Esophagus muscularis mucosa (tissue), 4 donors: ENCODE results near the gene FXYD7. TPM values are rescaled to one million over a fixed set of nuclear protein-coding genes. Genes with fewer than 3 reads are reported as not detected.

Source experiments
- DNase-seq: peaks from one replicate; pipeline ENCODE4 v3.0.0-alpha.2; 2017; ENCODE audit errors: extremely low spot score
- H3K27ac ChIP-seq, 4 donors: fragments of 200-600 bp; sonication (generic); replicated peaks in 1 of 4; 1 replicate in 3 of 4; 2 replicates in 1 of 4; pipeline ENCODE4 v1.5.1; 2016 to 2019; ENCODE audit warnings: mild to moderate bottlenecking in 1 of 4
- H3K27me3 ChIP-seq, 4 donors: fragments of 200-600 bp; sonication (generic); one replicate each; pipeline versions ENCODE4 v1.5.1 to v1.6.0; 2016 to 2019
- H3K36me3 ChIP-seq, 4 donors: fragments of 200-600 bp; sonication (generic); one replicate each; pipeline ENCODE4 v1.5.1; 2016 to 2019
- H3K4me1 ChIP-seq, 4 donors: fragments of 200-600 bp; sonication (generic); one replicate each; pipeline ENCODE4 v1.5.1; 2016 to 2019
- H3K4me3 ChIP-seq, 4 donors: fragments of 200-600 bp; sonication (generic); 1 replicate in 2 of 4; 2 replicates in 2 of 4; pipeline ENCODE4 v1.5.1; 2016 to 2019; ENCODE audit warnings: mild to moderate bottlenecking in 4 of 4, moderate library complexity in 1 of 4
- H3K9me3 ChIP-seq, 4 donors: fragments of 200-600 bp; sonication (generic); 1 replicate in 3 of 4; 2 replicates in 1 of 4; pipeline ENCODE4 v1.5.1; 2016 to 2019
- CTCF ChIP-seq, 3 experiments: fragments of 200-600 bp in 2 of 3; fragments of 450-650 bp in 1 of 3; sonication (generic) in 2 of 3; IDR thresholded peaks; one replicate each; pipeline ENCODE4 v1.5.1; 2017 to 2019; ENCODE audit warnings: antibody characterized with exemption in 3 of 3, mild to moderate bottlenecking in 2 of 3, moderate library complexity in 1 of 3
- EP300 ChIP-seq: sonication (generic); formaldehyde crosslinking; IDR thresholded peaks from one replicate; pipeline ENCODE4 v1.6.1; 2017; ENCODE audit warnings: antibody characterized with exemption
- POLR2A ChIP-seq: fragments of 450-650 bp; IDR thresholded peaks from one replicate; pipeline ENCODE4 v1.6.1; 2017; ENCODE audit warnings: antibody characterized with exemption, moderate library complexity, mild to moderate bottlenecking, low read depth
- POLR2AphosphoS5 ChIP-seq, 2 donors: sonication (generic); formaldehyde crosslinking; IDR thresholded peaks; one replicate each; pipeline ENCODE4 v1.6.1; 2017; ENCODE audit warnings: antibody characterized with exemption in 2 of 2
- WGBS: methylation state at CpG from one replicate; pipeline ENCODE4 v1.1.5; 2018; 5-methylcytosine and 5-hydroxymethylcytosine counted together
- intact Hi-C: fragments of 100-400 bp; cut with DNase I; formaldehyde crosslinking; loops from one replicate; pipeline ENCODE4 v1.15.1; 2023
- total RNA-seq, 4 donors: library from RNA; depleted of rRNA; stranded (reverse); fragments of >200 nt; gene quantifications; one replicate each; pipeline versions ENCODE4 v1.1.0 to v1.2.1, GENCODE V29; 2016

Gene FXYD7
- total RNA-seq, 4 donors from 2014 or later: 0.71 TPM; not detected in 3

GRCh38 chr19:35120898-35121297 is 22.2 kb upstream of the FXYD7 start:
- Histone ChIP-seq H3K9me3 (no peaks in the 10 kb centered on the region), H3K27ac (peak overlapping the region; percentile 50 to 84 (median 76)), H3K36me3 (no peaks in the 10 kb centered on the region), H3K4me3 (no peak overlapping the region), H3K4me1 (peaks cover 13 to 54% (median 46%) of the 10 kb centered on the region in 4 donors), H3K27me3 (no peaks in the 10 kb centered on the region)
- WGBS: 63% methylated on average over 7 of the region's 7 CpGs
- intact Hi-C loops: no loop called here
- no peak for TF ChIP-seq POLR2AphosphoS5 (IDR thresholded peaks at IDR 0.05)
- no peak for TF ChIP-seq CTCF (IDR thresholded peaks at IDR 0.05)
- TF ChIP-seq POLR2A: no peak
- no peak for DNase-seq

GRCh38 chr19:35122687-35123551 is 20.1 kb upstream of the FXYD7 start:
- H3K4me1 ChIP-seq: peaks cover 13 to 60% (median 51%) of the 10 kb centered on the region in 4 donors
- H3K27ac ChIP-seq: peak overlapping the region; percentile 80 to 85 (median 82)
- intact Hi-C loops: no loop called here

GRCh38 chr19:35123573-35123972 is 19.5 kb upstream of the FXYD7 start:
- no peaks in the 10 kb centered on the region for H3K36me3 ChIP-seq
- no peaks in the 10 kb centered on the region for H3K27me3 ChIP-seq
- H3K4me1 ChIP-seq: peaks cover 13 to 60% (median 51%) of the 10 kb centered on the region in 4 donors
- H3K27ac ChIP-seq: peak overlapping the region; percentile 80 to 85 (median 82)
- peak overlapping the region in 2 of 4 donors; percentile 58 to 59 for H3K4me3 ChIP-seq
- DNase-seq: no peak
- 87% methylated on average over 5 of the region's 5 CpGs for WGBS
- intact Hi-C loops: no loop called here
- H3K9me3 ChIP-seq: no peaks in the 10 kb centered on the region
- TF ChIP-seq POLR2AphosphoS5 (IDR thresholded peaks at IDR 0.05) (peak; percentile 19 to 24), CTCF (IDR thresholded peaks at IDR 0.05) (no peak), EP300 (no peak)

More at GRCh38 chr19:35122687-35123551, 20.1 kb upstream of the FXYD7 start:
- WGBS: 89% methylated on average over 18 of the region's 19 CpGs
- no peak for DNase-seq
- Histone ChIP-seq H3K9me3 (no peaks in the 10 kb centered on the region), H3K36me3 (no peaks in the 10 kb centered on the region), H3K27me3 (no peaks in the 10 kb centered on the region), H3K4me3 (peak overlapping the region in 1 of 4 donors; percentile 58)
- TF ChIP-seq POLR2AphosphoS5 (IDR thresholded peaks at IDR 0.05) (no peak), CTCF (IDR thresholded peaks at IDR 0.05) (no peak), EP300 (no peak), POLR2A (no peak)

GRCh38 chr19:35124098-35125060 is 18.7 kb upstream of the FXYD7 start:
- Histone ChIP-seq H3K9me3 (no peaks in the 10 kb centered on the region), H3K27ac (peak overlapping the region; percentile 80 to 85 (median 82)), H3K4me3 (peak overlapping the region; percentile 58 to 62 (median 60)), H3K4me1 (peaks cover 13 to 60% (median 51%) of the 10 kb centered on the region in 4 donors), H3K27me3 (no peaks in the 10 kb centered on the region), H3K36me3 (no peaks in the 10 kb centered on the region)
- peak; percentile 95 for DNase-seq
- intact Hi-C loops: no loop called here
- peak in 1 of 3 experiments; percentile 27 for TF ChIP-seq CTCF (IDR thresholded peaks at IDR 0.05)
- no peak for TF ChIP-seq EP300
- peak; percentile 99 for TF ChIP-seq POLR2AphosphoS5 (IDR thresholded peaks at IDR 0.05)
- peak; percentile 84 for TF ChIP-seq POLR2A
- WGBS: 8% methylated on average over 35 of the region's 42 CpGs
